Keratinocyte (primary cell): ENCODE measurements around the gene FSIP2. TPM values are rescaled to one million over a fixed set of nuclear protein-coding genes. Genes with fewer than 3 reads are reported as not detected.

ENCODE experiments used
- DNase-seq: peaks from one replicate; pipeline ENCODE4 v3.0.0-alpha.2; 2011; ENCODE audit warnings: low read depth, missing footprints, low spot score
- FAIRE-seq: peaks from 2 replicates; lab custom pipeline; 2011; peaks lifted over from hg19 to GRCh38; lab: Jason Lieb, UNC
- H2AFZ ChIP-seq: 2 replicates; pipeline ENCODE4 v1.6.0; 2012; ENCODE audit warnings: low read length, control low read depth, inconsistent platforms; ENCODE audit not compliant: control insufficient read depth
- H3K27ac ChIP-seq: 2 replicates; pipeline ENCODE4 v1.5.1; 2011; ENCODE audit warnings: low read length; ENCODE audit not compliant: control insufficient read depth, insufficient read depth
- H3K27me3 ChIP-seq: 3 replicates; pipeline ENCODE4 v1.6.0; 2011; ENCODE audit warnings: low read length; ENCODE audit not compliant: control insufficient read depth, insufficient read depth; ENCODE audit errors: extremely low read depth
- H3K36me3 ChIP-seq, 2 experiments: 2 replicates in 1 of 2; 3 replicates in 1 of 2; pipeline ENCODE4 v1.5.1; 2011; ENCODE audit warnings: low read length in 2 of 2, mild to moderate bottlenecking in 1 of 2; ENCODE audit not compliant: control insufficient read depth in 2 of 2, insufficient read depth in 2 of 2; ENCODE audit errors: extremely low read depth in 1 of 2
- H3K4me1 ChIP-seq: 3 replicates; pipeline ENCODE4 v1.5.1; 2011; ENCODE audit warnings: low read length; ENCODE audit not compliant: control insufficient read depth, insufficient read depth; ENCODE audit errors: extremely low read depth
- H3K4me2 ChIP-seq: 3 replicates; pipeline ENCODE4 v1.6.0; 2011; ENCODE audit warnings: low read depth, low read length; ENCODE audit not compliant: control insufficient read depth, insufficient read depth; ENCODE audit errors: extremely low read depth
- H3K4me3 ChIP-seq, 3 experiments: fragments of 200-600 bp in 1 of 3; sonication (generic) in 1 of 3; 2 replicates in 2 of 3; 3 replicates in 1 of 3; pipeline ENCODE4 v1.5.1; 2011 to 2016; ENCODE audit warnings: low read length in 3 of 3, mild to moderate bottlenecking in 3 of 3, control low read depth in 2 of 3, inconsistent platforms in 1 of 3, low read depth in 1 of 3, mixed read lengths in 1 of 3, mixed run types in 1 of 3, moderate library complexity in 1 of 3; ENCODE audit not compliant: control insufficient read depth in 2 of 3, insufficient read depth in 2 of 3; ENCODE audit errors: extremely low read depth in 1 of 3
- H3K79me2 ChIP-seq: 2 replicates; pipeline ENCODE4 v1.6.0; 2012; ENCODE audit warnings: low read length; ENCODE audit not compliant: control insufficient read depth, insufficient read depth
- H3K9ac ChIP-seq: 3 replicates; pipeline ENCODE4 v1.6.0; 2011; ENCODE audit warnings: low read length; ENCODE audit not compliant: control insufficient read depth, insufficient read depth; ENCODE audit errors: extremely low read depth
- H3K9me1 ChIP-seq: 3 replicates; pipeline ENCODE4 v1.6.0; 2011; ENCODE audit warnings: low read length; ENCODE audit not compliant: control insufficient read depth, insufficient read depth; ENCODE audit errors: extremely low read depth
- H3K9me3 ChIP-seq: 2 replicates; pipeline ENCODE4 v1.5.1; 2012; ENCODE audit warnings: low read depth, low read length; ENCODE audit not compliant: control insufficient read depth
- H4K20me1 ChIP-seq: 3 replicates; pipeline ENCODE4 v1.6.0; 2011; ENCODE audit warnings: low read length; ENCODE audit not compliant: control insufficient read depth, insufficient read depth; ENCODE audit errors: extremely low read depth
- EZH2 ChIP-seq: IDR thresholded peaks from one replicate; pipeline ENCODE4 v1.6.1; 2012; ENCODE audit warnings: inconsistent platforms, mild to moderate bottlenecking, low read length, moderate library complexity
- dilution Hi-C: fragments of 300-500 bp; cut with MboI; formaldehyde crosslinking; loops from one replicate; pipeline ENCODE4 v1.7.0; 2020; ENCODE audit warnings: low sequenced_read_pairs; ENCODE audit not compliant: extremely low pct_ligation_motif_present
- polyA plus RNA-seq, 5 experiments: library from polyadenylated mRNA; depleted of rRNA in 3 of 5; stranded (reverse) in 3 of 5; stranded (forward) in 1 of 5; unstranded in 1 of 5; fragments of >200 nt; gene quantifications; 1 replicate in 1 of 5; 2 replicates in 3 of 5; 3 replicates in 1 of 5; pipeline versions ENCODE4 v1.2.1 to v1.2.3, GENCODE V29; 2011 to 2012; ENCODE audit warnings: missing spikeins in 2 of 5, low read depth in 1 of 5, low replicate concordance in 1 of 5
- TF ChIP-seq, protein P1 (sequence below), 3 experiments: IDR thresholded peaks in 1 of 3; conservative IDR thresholded peaks in 1 of 3; optimal IDR thresholded peaks in 1 of 3; 2 replicates in 2 of 3; 3 replicates in 1 of 3; pipeline versions ENCODE3 to v1.5.1; 2011; ENCODE audit warnings: low read length in 3 of 3, mild to moderate bottlenecking in 3 of 3, moderate library complexity in 2 of 3, control low read depth in 1 of 3, inconsistent platforms in 1 of 3; ENCODE audit not compliant: insufficient read depth in 2 of 3; ENCODE audit errors: extremely low read depth in 1 of 3

The FSIP2 gene
- polyA plus RNA-seq, 1 donor (not counting 4 experiments of a cell fraction or from before 2014, with no cell fraction given): 0.38 TPM

DNA sequence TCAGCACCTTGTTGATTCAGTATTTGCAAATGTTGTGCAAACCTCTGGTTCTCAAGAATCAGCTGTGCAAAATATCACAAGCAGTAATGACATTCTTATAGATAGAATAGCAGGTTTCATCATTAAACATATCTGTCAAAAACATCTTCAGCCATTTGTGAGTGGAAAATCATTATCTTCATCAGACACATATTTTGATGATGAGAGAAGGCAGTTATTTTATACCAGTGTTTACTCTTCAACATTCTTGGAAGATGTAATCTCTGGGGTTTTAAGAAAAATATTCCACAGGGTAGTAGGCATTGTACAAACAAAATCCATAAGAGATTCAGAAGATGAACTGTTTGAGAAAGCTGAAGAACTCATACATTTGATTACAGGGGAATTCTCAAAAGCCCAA, 64.3 kb downstream of the FSIP2 start:
- H3K9me1 ChIP-seq: no peaks in the 10 kb centered on the region
- no peak overlapping the region for H3K4me2 ChIP-seq
- DNase-seq (no peak), FAIRE-seq (no peak)
- H3K4me1 ChIP-seq: no peaks in the 10 kb centered on the region
- H3K27me3 ChIP-seq: no peaks in the 10 kb centered on the region
- no peak overlapping the region for H2AFZ ChIP-seq
- H4K20me1 ChIP-seq: no peaks in the 10 kb centered on the region
- H3K4me3 ChIP-seq: no peak overlapping the region
- no peaks in the 10 kb centered on the region for H3K9me3 ChIP-seq
- no peak overlapping the region for H3K9ac ChIP-seq
- no peaks in the 10 kb centered on the region for H3K79me2 ChIP-seq
- H3K27ac ChIP-seq: no peak overlapping the region
- TF ChIP-seq, protein P1, sequence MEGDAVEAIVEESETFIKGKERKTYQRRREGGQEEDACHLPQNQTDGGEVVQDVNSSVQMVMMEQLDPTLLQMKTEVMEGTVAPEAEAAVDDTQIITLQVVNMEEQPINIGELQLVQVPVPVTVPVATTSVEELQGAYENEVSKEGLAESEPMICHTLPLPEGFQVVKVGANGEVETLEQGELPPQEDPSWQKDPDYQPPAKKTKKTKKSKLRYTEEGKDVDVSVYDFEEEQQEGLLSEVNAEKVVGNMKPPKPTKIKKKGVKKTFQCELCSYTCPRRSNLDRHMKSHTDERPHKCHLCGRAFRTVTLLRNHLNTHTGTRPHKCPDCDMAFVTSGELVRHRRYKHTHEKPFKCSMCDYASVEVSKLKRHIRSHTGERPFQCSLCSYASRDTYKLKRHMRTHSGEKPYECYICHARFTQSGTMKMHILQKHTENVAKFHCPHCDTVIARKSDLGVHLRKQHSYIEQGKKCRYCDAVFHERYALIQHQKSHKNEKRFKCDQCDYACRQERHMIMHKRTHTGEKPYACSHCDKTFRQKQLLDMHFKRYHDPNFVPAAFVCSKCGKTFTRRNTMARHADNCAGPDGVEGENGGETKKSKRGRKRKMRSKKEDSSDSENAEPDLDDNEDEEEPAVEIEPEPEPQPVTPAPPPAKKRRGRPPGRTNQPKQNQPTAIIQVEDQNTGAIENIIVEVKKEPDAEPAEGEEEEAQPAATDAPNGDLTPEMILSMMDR (optimal IDR thresholded peaks at IDR 0.05 in 1 of 3, IDR thresholded peaks at IDR 0.05 in 1 of 3, conservative IDR thresholded peaks at IDR 0.05 in 1 of 3; ENCODE audit: extremely low read depth in 1 of 3, insufficient read depth in 2 of 3, low read length in 3 of 3): no peak
- TF ChIP-seq EZH2: no peak
- no peaks in the 10 kb centered on the region for H3K36me3 ChIP-seq
- dilution Hi-C loops: no loop called here

- no peaks in the 10 kb centered on the region for H4K20me1 ChIP-seq
- H3K9ac ChIP-seq: no peak overlapping the region
- H3K4me1 ChIP-seq: no peaks in the 10 kb centered on the region
- FAIRE-seq (no peak), DNase-seq (no peak)
- dilution Hi-C loops: no loop called here
- no peak overlapping the region for H3K27ac ChIP-seq
- no peaks in the 10 kb centered on the region for H3K9me3 ChIP-seq
- H2AFZ ChIP-seq: no peak overlapping the region
- no peak overlapping the region for H3K4me3 ChIP-seq
- no peaks in the 10 kb centered on the region for H3K9me1 ChIP-seq
- TF ChIP-seq, protein P1 (optimal IDR thresholded peaks at IDR 0.05 in 1 of 3, IDR thresholded peaks at IDR 0.05 in 1 of 3, conservative IDR thresholded peaks at IDR 0.05 in 1 of 3; ENCODE audit: extremely low read depth in 1 of 3, insufficient read depth in 2 of 3, low read length in 3 of 3): no peak
- no peak for TF ChIP-seq EZH2
- no peaks in the 10 kb centered on the region for H3K79me2 ChIP-seq
- no peaks in the 10 kb centered on the region for H3K27me3 ChIP-seq
- H3K36me3 ChIP-seq: no peaks in the 10 kb centered on the region
- no peak overlapping the region for H3K4me2 ChIP-seq
Measured at GRCh38 chr2:185806783-185807182, 68.2 kb downstream of the FSIP2 start.
